ENCODE data around the gene SLC35A4.
A peak's percentile ranks its signal among the peaks of the same experiment; 100 is the strongest.

The SLC35A4 gene

GRCh38 chr5:140558542-140558941 lies 6.1 kb upstream of the SLC35A4 start:
- TF ChIP-seq ZFX (IDR thresholded peaks at IDR 0.05; ENCODE audit: borderline replicate concordance) (no peak), CTCF (IDR thresholded peaks at IDR 0.05) (no peak)
- peak overlapping the region; percentile 74; the same call in 1 of the 2 replicates for H3K27ac ChIP-seq

GRCh38 chr5:140560227-140560626 lies 4.4 kb upstream of the SLC35A4 start:
- H3K27ac ChIP-seq, result no peak overlapping the region
- TF ChIP-seq CTCF (IDR thresholded peaks at IDR 0.05), result no peak
- no peak for TF ChIP-seq ZFX (IDR thresholded peaks at IDR 0.05; ENCODE audit: borderline replicate concordance)

GRCh38 chr5:140561753-140562523 lies 2.7 kb upstream of the SLC35A4 start:
- TF ChIP-seq CTCF (IDR thresholded peaks at IDR 0.05), result no peak
- H3K27ac ChIP-seq, result no peak overlapping the region

GRCh38 chr5:140563596-140563995 lies 1.0 kb upstream of the SLC35A4 start:
- H3K27ac ChIP-seq, result peak overlapping the region; percentile 89
- TF ChIP-seq CTCF (IDR thresholded peaks at IDR 0.05), result no peak
- no peak for TF ChIP-seq ZFX (IDR thresholded peaks at IDR 0.05; ENCODE audit: borderline replicate concordance)

GRCh38 chr5:140565024-140565779 lies 574 bp downstream of the SLC35A4 start:
- H3K27ac ChIP-seq, result peak overlapping the region; percentile 89
- TF ChIP-seq CTCF (IDR thresholded peaks at IDR 0.05) (no peak), ZFX (IDR thresholded peaks at IDR 0.05; ENCODE audit: borderline replicate concordance) (no peak)

DNA sequence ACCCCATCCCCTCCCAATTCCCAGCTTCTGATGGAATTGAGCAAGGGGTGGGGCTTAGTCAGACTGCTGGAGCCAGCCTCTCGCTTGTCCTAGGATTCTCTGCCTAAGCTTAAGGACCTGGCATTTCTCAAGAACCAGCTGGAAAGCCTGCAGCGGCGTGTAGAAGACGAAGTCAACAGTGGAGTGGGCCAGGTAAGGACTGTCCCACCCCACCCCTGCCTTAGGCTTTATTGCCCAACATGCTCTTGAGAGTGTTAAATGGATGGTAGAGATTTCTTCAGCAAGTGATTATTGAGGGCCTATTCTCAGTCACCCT lies 1.1 kb downstream of the SLC35A4 start:
- no peak for TF ChIP-seq ZFX (IDR thresholded peaks at IDR 0.05; ENCODE audit: borderline replicate concordance)
- no peak for TF ChIP-seq CTCF (IDR thresholded peaks at IDR 0.05)
- H3K27ac ChIP-seq, result peak overlapping the region; percentile 89

GRCh38 chr5:140566665-140567064 lies 2.0 kb downstream of the SLC35A4 start:
- no peak overlapping the region for H3K27ac ChIP-seq
- TF ChIP-seq ZFX (IDR thresholded peaks at IDR 0.05; ENCODE audit: borderline replicate concordance) (no peak), CTCF (IDR thresholded peaks at IDR 0.05) (no peak)
